GM12878 (cell line): ENCODE data around the gene PCBD2. TPM values are rescaled to one million over a fixed set of nuclear protein-coding genes. Genes with fewer than 3 reads are reported as not detected.

Source experiments
- ATF2 ChIP-seq: IDR thresholded peaks from 2 replicates; pipeline ENCODE4 v1.6.1; 2012; ENCODE audit warnings: low read length, inconsistent platforms
- CEBPZ ChIP-seq: fragments of 150-350 bp; IDR thresholded peaks from 2 replicates; pipeline ENCODE4 v1.6.1; 2016; ENCODE audit warnings: low read depth, low read length
- ZBTB4 ChIP-seq: fragments of 450-650 bp; formaldehyde crosslinking; IDR thresholded peaks from 2 replicates; pipeline ENCODE4 v1.4.0; 2022; ENCODE audit warnings: mild to moderate bottlenecking, moderate library complexity
- ZZZ3 ChIP-seq: IDR thresholded peaks from 2 replicates; pipeline ENCODE4 v1.6.1; 2011; ENCODE audit warnings: low read depth; ENCODE audit not compliant: control insufficient read depth, insufficient read length
- polyA plus RNA-seq, 11 experiments: library from polyadenylated mRNA; depleted of rRNA in 4 of 11; unstranded in 6 of 11; stranded (reverse) in 5 of 11; fragments of >200 nt; fragmentation: Nextera tagmentation in 4 of 11; fragmentation: Illumina TruSeq in 1 of 11; extraction: Ambion mirVana in 4 of 11; extraction: Trizol in 1 of 11; gene quantifications; 1 replicate in 1 of 11; 2 replicates in 10 of 11; pipeline versions ENCODE4 v1.2.1 to v1.2.3, GENCODE V29; 2011 to 2016; ENCODE audit warnings: inconsistent platforms in 2 of 11, missing spikeins in 2 of 11, low read depth in 1 of 11
- total RNA-seq, 4 experiments: library from RNA; depleted of rRNA in 3 of 4; stranded (reverse); fragments of >200 nt in 3 of 4; fragmentation: Illumina TruSeq in 1 of 4; extraction: Trizol in 1 of 4; gene quantifications; 2 replicates each; pipeline versions ENCODE4 v1.2.1 to v1.2.3, GENCODE V29; 2013 to 2021

Gene PCBD2
- total and polyA plus RNA-seq, 10 of the 15 experiments (the other 5 are each of a cell fraction or from before 2014, with no cell fraction given) = 5.4 to 13.6 (median 6.7) TPM

GRCh38 chr5:134937526-134937925 lies 32.6 kb downstream of the PCBD2 start (continued):
- no peak for TF ChIP-seq ZBTB4 (CRISPR knock-in tag)
- no peak for TF ChIP-seq ATF2
- TF ChIP-seq CEBPZ = no peak
- TF ChIP-seq ZZZ3 = no peak
- TF ChIP-seq, all 136 proteins: peak for 0
